Activated naive CD4-positive, alpha-beta T cell (primary cell): ENCODE results near the gene FA2H.

ENCODE experiments used
- DNase-seq, 4 experiments: peaks; one replicate each; lab custom pipeline; 2025; lab: John Stamatoyannopoulos, UW

FA2H gene

DNA sequence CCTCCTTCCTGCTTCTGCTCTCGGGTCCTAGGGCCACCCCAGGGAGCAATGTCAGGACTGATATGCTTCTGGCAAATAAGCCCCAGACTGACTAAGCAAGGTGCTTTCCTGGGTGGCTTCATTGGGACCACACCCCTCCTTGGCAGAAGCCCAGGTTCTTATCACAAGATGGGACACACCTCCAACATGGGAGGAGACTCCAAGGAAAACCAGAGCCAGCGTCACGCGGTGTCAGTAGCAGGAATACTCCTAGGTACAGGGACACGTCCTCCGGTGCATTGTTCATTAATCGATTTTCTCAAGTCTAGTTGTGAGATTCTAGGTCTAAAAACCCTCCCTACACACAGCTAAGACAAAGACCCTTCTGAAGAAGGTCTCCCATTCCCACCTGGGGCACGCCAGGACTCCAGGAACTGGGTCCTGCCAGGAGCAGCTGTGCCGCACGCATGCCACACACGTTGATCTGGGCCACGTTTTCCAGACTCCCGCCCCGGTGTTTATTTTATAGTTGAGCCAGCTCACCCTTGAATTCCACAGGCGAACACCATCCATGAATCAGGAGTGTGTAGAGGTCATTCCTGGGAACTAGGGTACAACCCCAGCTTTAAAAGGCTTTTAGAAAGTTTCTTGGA is 30.8 kb downstream of the FA2H start:
- no peak for DNase-seq

DNA sequence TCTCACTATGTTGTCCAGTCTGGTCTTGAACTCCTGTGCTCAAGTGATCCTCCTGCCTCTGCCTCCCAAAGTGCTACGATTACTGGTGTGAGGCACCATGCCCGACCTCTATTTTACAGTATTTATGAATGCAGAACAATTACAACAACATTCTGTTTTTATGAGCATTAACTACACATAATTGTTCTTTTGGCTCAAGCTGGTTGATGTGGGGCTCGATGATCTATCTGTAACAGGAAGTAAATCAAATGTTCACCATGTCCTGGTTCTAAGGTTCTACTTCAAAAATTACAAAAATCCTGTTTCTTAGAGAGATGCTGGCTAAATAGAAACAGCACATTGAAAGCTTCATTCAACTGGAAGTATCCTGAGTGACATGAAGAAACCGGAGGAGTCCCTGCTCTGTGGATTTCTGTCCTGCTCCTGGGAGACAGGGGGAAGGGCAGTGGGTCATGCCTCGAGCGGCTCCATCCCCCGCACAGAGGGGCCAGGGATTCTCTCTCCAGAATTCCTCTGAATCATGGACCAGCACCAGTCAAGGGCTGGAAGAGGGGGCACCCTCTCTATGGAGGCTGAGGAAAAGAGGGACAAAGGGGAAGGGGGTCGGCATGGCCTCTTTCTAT is 31.5 kb downstream of the FA2H start:
- DNase-seq: no peak

DNA sequence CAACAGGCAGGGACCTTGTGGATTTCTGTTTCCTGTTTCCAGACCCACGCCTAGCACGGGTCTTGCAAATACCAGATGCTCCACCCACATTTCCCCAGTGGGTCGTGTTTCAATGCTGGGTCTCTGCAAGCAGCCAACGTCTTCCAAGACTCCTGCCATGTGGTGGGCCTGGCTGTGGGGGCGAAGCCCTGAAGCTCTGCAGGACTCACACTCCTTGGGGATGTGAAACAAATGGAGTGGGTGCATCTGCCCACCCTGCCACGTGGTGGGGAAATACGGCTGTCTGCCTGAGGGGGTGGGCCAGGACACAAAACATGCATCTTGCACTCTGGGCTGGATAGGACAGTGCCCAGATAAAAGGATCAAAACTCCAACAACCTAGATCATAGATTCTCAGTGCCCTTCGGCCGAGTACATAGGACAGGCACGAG is 32.6 kb downstream of the FA2H start:
- DNase-seq: no peak

DNA sequence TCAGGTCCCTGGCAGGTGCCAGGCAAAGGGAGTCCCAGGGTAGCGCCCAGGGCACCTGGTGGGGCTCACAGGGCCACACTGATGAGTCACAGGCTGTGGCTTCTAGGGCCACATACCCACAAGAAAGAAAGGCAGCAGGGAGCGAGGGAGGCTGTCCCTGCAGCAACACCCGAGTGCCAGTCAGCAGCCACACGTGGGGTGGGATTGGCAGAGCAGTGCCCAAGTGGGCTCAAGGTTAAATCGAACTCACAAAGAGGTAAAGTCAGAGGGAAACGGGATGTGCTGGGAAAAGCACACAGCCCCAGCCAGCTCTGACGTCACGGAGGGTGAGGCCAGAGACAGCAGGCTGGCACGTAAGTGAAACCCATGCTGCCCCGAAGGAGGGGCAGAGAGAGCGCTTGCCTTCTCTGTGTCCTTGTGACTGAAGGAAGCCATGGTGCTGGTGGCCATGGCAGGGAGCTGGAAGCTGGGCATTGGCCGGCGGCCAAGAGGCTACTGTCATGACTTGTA is 33.8 kb downstream of the FA2H start:
- no peak for DNase-seq

DNA sequence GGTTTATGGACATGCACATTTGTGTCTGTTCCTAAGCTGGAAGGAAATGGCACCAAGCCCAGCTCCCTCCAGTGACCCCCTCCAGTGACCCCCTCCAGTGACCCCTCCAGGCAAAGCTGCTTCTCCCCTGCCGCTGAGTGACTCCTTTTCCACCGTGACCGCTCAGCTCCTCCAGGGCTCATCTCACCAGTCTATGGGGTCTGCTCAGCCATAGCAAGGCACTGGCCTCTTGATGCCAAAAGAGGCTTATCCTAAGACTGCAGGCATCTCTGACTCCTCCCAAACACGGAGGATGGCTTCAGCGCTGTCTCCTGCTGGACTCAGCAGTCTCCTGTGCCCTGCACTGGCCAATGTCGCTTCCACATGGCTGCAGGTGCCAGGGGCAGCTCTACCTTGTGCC is 35.3 kb downstream of the FA2H start:
- DNase-seq: no peak

DNA sequence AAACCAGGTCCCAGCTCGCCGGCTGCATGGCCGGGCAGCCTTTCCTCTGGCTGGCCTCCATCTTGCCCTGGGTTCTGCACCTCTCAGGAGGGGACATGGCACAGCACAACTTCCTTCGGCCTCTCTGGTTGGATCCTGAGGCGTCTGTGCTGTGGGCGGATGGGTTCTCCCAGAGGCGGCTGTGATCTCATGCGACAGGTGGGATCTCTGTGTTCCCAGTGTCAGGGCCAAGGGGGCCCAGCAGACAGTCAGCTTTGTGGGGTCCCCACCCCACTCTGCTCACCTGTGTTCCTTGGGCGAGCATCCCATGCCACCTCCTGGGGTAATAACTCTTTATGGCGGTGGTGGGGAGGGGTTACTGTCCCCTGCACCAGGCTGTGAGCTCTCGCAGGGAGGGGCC is 35.8 kb downstream of the FA2H start:
- no peak for DNase-seq

DNA sequence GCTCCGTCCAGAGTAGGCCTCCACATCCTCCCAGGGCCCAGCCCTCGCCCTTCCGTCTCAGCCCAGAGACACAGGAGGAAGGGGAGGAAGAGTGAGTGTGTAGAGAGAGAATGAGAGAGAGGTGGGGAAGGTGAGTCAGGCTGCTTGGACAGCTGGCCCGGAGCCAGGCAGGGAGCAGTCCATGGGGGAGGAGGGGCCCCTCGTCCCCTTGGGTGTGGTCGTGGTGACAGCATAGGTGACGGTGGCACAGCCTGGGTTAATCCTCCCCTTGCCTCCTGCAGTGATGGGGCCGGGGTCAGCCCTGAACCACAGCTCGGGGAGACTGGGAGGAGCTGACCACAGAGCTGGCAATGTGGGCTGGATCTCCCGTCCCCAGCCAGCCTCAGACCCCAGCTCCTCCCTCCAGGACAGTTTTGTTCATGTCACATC is 36.5 kb downstream of the FA2H start:
- DNase-seq: no peak

DNA sequence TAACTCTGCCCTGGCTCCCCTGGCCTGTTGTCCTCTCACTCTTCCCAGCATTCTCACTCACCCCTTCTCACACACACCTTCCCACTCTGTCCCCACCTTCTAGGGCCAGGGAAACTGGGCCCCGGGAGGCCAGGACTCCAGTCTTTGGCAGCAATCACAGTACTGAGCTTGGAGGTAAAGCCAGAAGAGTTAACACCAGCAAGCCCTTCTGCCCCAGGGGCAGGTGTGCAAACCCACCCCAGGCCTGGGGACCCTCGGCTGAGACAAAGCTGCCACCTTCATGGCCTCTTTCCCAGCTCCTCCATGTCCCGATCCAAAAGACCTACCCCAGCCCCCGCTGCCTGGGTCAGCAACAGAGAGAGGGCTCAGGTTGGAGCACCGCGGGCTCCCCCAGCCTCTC is 37.1 kb downstream of the FA2H start:
- no peak for DNase-seq

DNA sequence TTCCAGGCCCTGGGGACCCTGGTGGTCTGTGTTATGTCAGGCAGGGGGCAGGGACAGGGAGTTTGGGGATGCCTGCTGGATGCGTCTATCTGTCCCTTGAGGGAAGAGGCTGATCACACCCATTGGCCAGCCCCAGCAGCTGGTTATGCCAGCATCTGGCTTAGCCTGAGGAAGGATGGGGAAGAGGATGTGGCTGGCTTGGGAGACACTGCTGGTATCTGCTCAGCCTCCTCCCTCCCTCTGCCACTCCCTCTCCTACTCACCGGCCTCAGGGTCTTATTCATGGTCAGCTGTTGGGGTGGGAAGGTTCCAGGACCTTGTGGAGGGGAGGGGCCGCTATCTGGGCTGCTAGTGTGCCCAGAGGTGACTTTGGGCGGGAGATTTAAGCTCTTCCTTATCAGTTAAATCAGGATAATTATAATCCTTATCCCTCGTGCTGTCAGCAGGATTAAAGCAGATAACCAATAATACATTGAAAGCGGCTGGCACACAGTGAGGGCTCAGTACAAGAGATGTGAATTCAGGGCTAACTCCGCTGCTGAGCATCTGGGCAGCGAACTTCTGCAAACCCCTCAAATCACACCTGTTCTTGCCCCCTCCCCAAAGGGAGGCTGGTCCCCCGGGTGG is 38.0 kb downstream of the FA2H start:
- no peak for DNase-seq

DNA sequence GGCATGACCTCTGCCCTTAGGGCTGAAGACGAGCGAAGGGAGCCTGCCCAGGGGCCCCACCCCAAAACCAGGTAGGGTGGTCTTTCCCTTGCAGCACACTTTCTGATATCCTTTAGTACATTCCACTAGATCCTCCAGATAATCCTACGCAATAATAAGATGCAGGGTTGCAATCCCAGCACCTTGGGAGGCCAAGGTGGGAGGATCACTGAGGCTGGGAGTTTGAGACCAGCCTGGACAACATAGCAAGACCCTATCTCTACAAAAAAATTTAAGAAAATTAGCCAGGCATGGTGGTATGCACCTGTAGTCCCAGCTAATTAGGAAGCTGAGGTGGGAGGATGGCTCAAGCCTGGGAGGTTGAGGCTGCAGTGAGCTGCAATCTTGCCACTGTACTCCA is 39.1 kb downstream of the FA2H start:
- DNase-seq: no peak

DNA sequence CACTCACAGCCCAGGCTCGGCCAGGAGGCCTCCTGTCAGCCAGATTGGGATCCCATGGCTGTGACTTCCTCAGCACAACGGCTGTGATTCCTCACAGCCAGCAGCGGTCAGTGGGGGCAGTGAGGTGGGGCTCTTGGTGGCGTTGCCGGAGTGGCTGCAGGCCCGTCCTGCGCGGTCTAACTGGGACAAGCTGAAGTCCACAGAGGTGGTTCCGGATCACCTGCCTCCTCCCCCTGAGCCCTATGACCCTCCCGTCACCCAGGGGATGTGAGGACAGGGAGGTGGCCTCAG is 39.5 kb downstream of the FA2H start:
- no peak for DNase-seq

DNA sequence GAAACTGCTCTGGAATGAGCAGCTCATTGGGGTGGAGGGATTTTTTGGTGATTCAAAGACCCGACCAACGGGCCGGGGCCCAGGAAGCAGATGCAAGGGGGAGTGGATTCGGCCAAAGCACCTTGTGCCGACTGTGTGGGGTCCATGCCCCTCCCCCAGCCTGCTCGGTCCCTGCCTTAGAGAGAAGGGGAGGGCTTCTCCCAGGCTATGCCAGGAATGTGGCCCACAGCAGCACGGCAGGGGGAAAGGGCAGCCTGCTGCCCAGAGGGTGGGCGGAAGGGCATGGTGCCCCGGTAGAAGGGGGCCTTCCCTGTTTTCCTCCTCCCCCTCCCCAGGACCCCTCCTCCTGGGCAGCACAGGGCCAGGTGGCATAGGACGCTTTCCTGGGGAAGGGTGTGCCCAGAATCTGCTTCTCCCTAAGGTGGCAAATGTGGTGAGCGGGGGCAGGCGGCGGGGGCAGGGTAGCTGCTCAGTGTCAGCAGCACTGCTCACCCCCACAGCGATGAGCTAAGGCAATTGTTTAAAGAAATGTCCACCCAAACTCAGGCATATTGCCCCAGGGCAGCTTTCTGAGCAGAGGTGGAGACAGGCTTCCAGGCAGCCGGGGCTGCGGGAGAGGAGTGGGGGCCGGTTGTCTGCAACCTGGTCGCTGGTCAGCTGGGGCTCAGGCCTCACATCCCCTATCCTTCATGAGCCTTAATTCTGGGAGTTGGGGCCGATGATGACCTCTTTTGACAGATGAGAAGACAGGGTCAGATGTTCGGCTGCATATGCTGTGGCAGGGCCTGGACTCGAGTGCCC is 40.1 kb downstream of the FA2H start:
- DNase-seq: no peak

DNA sequence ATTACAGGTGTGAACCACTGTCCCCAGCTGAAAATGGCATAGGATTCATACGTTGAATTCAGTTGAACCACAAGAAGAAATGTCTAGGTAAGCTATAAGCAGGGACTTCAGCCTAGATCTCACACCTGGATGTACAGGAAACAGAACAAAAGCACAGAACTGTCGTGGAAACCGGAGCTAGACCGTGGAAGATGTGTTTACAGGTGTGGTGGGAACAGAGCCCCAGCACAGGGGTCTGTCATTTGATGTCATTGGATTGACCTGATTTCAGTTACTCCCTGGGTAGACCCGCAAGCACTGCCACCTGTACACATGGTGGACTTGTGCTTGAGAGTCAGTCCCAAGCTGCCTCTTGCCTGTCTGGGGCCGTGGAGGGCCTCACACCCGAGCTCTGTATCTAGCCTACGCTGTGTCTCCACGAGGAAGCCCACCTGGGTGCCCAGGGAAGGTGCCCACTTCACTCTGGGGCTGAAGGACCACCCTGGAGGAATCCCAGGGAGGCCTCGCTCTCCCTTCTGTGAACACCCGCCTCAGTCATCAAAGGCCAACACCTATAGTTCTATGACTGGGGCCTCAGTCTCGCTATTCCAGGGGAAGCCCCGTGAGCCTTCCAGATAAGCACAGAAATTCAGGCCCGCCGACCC is 41.8 kb downstream of the FA2H start:
- DNase-seq: no peak

DNA sequence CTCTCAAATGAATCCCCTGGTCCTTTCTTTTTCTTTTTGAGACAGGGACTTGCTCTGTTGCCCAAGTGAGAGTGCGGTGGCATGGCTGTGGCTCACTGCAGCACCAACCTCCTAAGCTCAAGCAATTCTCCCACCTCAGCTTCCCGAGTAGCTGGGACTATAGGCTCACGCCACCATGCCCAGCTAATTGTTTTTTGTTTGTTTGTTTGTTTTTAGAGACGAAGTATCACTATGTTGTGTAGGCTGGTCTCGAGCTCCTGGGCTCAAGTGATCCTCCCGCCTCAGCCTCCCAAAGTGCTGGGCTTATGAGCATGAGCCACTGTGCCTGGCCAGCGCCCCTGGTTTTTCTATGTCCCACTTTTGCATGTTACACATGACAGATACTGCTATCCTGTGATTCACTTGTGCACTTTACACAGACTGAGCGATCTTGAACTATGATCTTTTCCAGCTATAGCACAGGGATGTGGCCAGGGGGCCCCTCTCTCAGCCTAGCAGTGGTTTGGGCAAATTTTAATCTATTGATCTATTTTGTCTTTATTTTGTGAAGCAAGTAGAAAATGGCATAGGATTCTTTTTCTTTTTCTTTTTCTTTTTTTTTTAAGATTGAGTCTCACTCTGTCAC is 42.7 kb downstream of the FA2H start:
- no peak for DNase-seq

DNA sequence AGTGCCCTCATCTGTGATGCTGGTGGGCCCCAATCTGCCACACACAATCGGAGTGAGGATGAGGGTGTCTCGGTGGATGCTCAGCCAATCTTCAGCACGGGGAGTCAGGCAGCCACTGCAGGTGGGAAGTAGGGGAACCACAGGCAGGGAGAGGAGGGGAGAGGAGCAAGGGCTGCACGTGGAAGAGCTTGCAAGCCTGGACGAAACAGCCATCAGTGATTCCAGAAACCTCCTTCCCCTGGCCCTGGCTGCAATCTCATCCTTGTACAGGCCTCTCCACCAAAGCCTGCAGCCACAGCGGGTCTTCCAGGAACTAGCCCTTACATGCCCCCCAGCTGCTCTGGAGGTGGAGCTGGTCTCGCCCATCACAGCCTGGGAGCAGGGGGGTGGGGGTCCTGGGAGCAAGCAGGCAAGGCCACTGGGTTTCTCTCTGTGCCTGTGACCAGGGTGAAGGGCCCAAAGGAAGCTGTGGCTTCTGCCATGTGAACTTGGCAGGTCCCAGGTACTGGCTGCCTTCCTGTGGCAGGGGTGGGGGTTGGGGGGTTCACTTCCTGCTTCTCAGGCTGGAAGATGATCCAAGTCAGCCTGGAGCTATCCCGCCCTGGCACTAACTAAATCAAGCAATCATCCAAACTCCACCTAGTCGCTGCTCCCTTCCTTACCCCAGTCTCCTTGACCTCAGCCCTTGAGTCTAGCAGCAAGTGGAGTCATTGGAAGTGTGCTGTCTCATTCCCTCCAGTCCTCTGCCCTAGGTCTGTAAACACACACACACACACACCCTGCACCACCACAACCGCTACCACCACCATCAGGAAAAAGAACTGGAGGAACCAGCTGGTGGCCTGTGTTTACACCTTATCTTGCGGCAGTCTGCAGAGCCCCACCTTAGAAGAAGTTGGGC is 44.6 kb downstream of the FA2H start:
- no peak for DNase-seq

DNA sequence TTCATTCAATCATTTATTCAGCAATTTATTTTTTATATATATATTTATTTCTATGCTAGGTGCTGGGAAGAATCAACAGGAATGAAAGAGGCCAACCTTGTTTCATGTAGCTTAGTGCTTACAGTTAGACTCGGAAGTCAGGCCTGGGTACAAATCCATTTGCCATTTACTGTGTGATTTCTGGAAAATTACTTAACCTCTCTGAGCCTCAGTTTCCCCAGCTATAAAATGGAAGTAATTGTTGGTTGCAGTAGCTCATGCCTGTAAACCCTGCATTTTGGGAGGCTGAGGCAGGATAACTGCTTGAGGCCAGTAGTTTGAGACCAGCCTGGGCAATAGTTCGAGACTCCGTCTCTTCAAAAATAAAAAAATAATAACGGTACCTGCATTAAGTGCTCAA is 46.7 kb downstream of the FA2H start:
- no peak for DNase-seq

DNA sequence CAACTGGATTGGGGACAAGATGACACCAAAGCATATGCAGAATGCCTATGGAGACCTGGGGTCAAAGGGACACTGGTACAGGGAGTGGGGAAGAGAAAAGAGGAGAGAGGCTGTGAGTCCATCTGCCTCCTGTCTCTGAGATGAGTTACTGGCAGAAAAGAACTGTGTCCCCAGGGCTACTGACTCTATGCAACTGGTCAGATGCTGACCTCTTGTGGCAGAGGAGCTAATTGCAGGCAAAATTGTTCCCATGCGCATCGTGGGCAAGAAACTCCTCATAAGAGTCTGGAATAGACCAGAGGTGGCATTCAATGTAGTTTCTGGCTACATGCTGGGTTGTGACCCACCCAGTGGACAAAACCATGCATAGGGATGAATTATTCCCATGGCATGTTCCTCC is 47.9 kb downstream of the FA2H start:
- DNase-seq: no peak

DNA sequence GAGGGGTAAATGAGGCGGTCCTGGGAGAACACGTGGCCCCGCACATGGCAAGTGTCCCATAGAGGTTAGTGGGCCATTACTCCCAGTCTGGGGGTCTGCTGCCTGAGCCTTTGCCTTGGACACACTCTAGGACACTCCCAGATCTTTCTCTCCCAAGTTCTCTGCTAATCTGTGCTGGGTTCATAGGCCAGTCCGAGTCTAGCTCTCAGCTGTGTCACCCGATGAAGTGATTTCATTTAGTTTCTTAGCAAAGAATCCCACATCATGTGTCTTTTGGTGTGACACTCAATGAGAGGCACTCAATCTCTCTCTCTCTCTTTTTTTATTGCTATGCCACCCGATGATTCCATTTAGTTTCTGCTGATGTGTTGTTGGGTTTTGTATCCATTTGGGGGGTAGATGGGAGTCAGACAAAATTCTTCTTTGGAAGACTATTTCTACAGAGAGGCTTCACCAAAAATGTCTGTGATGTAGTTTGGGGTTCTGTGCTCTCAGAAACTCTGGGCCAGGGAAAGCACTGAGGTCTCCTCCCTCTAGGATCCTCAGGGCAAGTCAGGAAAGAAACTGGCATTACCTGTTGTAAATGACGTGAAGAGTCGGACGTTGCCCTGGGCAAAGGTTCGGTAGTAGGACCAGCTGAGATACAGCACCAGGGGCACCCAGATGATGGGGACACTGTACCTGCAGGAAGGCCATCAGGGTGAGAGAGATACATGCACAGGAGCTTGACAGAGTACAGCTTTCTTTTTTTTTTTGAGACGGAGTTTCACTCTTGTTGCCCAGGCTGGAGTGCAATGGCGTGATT is 48.8 kb downstream of the FA2H start:
- no peak for DNase-seq

DNA sequence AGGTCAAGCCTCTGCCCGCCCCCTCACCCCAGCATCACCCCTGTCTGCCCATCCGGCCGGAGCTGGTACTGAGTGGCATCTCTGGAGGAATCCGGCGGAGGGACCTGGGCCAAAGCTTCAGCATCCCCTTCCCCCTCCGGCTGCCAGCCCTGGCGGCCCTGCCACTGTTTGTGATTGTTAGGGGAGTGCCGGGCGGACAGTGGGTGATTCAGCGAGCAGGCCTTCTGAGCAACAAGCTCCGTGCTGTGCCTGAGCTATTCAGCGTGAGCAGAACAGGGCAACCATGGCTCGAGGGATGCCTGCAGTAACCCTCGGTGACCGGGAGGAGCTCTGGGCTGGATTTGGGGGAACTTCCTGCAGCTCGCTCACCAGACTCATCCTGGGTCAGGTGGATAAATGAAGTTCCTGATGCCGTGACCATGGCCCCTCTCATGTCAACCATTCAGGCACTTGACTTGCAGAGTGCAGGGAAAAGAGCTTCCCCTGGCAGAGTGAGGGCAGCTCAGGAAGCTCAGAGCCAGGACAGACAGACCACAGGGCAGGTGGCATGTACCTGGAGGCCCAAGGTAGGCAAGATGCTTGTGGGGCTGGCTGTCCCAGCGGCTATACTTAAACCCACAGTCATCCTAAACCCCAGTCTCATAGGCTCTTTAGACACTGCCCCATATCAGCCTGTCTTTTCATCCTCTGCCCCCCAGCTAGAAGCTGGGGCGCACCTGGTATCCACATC is 49.6 kb downstream of the FA2H start:
- DNase-seq: no peak
